Right forelimb (tissue), 1 donor: ENCODE measurements around the gene NQO1.
"Not testable (repeated sequence)": the region's sequence is repeated elsewhere in the genome, so short reads cannot be mapped to it uniquely, and the experiment has no call there.

Source experiments
- DNase-seq: peaks from one replicate; pipeline ENCODE4 v3.0.0-alpha.2; 2018

The NQO1 gene

DNA sequence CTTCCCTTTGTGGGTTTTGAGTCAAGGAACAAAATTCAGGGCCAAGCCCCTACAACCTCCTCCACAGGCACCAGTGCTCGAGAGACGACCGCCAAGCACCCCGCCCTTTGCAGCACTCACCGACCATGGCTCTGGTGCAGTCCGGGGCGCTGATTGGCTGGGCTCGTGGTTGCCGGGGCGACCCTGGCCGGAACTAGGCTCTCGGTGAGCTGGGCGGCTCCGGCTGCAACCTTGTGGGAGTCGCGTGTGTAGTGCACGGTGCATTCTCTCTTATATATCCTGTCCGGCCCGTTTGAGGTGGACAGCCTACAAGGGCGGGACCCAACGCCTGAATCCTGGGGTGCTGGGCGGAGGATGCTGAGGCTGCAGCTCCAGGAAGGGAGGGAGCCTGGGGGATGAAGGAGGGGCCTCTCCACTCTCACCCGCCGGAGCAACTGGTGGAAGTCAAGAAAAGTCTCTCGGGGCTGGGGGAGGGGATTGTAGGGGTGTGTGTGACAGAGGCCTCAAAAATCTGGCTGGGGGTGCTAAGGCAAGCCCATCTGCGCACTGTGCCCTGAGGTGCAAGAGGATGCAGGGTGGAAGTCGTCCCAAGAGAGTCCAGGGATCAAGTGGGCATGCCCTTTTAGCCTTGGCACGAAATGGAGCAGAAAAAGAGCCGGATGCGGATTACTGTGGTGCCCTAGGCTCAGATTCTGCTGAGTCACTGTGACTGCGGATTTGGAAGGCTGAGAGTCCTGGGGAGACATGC, at the start of gene NQO1:
TSS of gene NQO1 (minus strand) at position 248 of the 748 bp plus-strand sequence. CDS start at position 127, 121 bp downstream.
- peak; percentile 90 for DNase-seq

DNA sequence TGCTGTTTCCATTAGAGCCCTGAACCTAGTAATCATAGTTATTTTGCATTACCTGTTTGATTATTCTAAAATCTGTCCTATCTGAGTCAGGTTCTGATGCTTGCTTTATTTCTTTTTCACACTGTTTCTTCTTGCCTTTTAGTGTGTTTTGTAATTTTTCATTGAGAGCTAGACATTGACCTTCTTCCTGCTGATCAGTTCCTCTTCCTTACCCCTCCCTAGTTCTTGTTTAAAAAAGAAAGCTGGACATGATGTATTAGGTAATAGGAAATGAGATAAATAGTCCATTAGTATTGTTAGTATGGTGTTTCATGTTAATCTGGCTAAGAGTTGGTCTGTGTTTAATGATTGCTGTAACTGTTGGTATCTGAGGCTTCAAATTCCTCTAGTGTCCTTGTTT, 49.2 kb upstream of the NQO1 start:
- DNase-seq: no peak

DNA sequence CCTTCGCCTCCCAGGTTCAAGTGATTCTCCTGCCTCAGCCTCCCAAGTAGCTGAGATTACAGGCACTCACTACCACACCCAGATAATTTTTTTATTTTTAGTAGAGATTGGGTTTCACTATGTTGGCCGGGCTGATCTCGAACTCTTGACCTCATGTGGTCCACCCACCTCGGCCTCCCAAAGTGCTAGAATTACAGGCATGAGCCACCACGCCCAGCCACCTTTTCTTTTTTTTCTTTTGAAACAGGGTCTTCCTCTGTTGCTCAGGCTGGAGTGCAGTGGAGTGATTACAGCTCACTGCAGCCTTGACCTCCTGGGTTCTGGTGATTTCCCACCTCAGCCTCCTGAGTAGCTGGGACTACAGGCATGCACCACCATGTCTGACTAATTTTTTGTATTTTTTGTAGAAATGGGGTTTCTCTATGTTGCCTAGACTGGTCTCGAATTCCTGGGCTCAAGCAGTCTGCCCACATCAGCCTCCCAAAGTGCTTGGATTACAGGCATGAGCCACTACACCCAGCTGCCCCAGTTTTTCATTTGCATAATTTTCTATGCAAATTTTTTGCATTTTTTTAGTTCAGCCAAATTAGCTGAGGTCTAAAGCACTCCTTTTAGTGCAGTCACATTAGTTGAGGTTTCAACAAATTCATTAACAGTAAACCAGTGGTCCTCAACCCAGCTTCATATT, 47.0 kb upstream of the NQO1 start:
- DNase-seq: no peak

DNA sequence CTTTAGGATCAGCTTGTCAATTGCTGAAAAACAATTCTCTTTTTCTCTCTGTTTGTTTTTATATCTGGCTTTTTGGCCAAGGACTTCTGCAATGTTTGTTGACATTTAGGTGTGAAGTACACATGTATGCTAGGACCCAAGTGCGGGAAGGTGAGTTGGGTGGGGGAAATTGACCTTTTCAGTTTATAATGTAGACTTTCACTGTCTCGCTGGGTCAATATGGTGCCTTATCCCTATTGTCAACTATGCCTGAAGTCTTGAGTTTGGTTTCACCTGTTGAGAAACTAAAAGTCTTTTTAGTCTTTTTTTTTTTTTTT, 45.2 kb upstream of the NQO1 start:
- no peak for DNase-seq

DNA sequence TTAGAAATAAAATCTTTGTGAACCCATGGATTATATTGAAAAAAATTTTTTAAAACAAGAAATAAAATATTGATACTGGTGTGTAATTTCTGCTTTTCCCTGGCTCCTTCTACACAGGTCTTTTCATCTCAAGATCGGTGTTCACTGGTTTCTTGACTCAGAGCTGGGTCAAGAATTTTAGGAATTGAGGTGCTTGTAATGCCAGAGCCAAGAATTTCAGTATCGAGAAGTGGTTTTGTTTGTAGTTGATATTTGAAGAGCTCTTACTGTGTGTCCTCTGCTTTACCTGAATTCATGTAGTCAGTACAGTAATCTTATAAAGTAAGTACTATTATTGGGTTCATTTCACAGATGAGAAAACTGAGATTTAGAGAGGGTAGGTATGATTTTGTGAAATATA, 43.0 kb upstream of the NQO1 start:
- DNase-seq: no peak

DNA sequence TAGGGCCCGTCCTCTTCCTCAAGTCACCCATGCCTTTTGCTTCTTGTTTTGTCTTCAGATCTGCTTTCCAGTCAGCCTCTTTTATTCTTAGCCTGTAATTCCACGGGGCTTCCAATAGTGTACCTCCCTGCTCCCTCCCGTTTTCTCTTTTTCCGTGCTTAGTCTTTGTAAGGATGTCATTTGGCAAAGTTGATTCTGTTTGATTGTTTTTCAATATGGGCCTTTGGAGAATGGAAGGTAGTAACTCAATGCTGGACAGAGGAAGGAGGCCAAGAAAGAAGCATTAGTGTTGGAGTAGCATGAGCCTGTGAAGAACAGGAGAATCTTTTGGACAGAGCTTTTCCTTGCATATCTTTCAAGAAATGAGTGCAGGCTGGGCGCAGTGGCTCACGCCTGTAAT, 42.3 kb upstream of the NQO1 start:
- no peak for DNase-seq

DNA sequence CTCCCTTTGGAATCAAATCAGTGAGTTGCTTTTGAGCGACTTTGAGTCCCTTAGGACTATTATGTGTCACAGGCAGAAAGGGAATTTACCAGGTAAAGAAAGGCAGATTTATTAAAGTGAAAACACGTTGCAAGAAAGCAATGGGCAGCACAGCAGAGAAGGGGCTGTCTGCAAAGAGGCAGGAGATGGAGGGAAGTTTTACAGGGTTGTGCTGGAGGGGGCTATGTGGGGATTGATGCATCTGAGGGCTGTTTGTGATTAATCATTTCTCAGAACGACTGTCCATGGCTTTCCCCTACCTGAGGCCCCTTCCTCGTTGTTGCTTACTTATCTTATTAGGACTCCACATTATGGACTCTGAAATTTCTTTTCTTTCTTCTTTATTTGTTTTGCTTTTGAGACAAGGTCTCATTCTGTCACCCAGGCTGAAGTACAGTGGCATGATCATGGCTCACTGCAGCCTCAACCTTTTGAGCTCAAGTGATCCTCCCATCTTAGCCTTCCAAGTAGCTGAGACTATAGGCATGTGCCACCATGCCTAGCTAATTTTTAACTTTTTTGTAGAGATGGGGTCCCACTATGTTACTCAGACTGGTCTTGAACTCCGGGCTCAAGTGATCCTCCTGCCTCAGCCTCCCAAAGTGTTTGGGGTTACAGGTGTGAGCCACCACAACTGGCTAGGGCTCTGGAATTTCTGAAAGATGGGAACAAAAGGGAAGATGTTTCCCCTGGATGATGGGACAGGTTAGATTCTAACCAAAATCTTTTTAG, 41.3 kb upstream of the NQO1 start:
- DNase-seq: no peak

DNA sequence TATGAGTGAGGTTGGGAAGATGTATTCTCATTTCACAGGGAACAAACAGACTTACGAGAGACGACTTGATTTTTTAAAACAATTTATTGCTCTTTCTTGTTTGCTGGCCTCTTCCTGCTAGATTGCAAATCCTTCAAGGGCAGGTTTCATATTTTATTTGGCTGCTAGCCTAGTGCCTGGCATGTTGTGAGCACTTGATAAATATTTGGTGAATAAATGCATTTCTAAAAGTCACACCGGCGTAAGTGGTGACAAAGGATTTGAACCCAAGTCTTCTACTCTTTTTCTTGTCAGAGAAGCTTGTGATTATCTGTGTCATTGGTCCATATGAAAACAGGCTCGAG, 37.2 kb upstream of the NQO1 start:
- DNase-seq: no peak

DNA sequence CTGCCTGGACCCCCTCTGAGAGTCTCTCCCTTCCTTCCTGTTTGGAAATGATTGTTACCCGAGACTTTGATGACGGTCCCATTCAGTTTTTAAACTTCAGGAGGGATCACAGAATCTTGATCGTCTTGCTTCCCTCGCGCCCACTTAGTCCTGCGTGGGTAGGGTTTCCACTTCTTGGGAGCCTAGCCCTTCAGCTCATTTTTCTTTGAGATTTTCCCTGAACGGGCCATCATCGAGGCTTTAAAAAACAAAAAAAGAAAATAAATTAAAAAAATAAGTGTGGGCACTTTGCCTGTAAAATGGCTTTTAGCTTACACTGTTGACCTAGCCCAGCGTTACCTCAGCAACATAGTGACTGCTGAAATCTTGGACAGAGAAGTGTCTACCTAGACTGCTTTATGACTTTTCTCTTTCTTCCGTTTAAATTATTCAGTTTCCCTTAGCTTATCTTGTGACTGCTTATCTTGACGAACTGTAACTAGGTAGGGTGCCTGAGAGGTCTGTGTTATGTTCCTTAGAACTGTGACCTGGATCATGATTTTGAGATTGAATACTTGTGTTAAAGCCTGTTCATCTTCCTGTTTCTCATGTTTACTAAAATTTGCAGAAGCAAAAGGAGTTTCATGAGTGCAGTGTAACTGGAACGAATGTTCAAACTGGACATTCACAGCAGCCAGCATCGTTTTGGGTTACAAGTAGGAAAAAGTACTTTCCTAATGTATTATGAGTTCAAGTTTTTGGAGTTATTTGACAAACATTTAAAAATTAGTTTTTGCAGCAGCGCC, 36.6 kb upstream of the NQO1 start:
- no peak for DNase-seq

DNA sequence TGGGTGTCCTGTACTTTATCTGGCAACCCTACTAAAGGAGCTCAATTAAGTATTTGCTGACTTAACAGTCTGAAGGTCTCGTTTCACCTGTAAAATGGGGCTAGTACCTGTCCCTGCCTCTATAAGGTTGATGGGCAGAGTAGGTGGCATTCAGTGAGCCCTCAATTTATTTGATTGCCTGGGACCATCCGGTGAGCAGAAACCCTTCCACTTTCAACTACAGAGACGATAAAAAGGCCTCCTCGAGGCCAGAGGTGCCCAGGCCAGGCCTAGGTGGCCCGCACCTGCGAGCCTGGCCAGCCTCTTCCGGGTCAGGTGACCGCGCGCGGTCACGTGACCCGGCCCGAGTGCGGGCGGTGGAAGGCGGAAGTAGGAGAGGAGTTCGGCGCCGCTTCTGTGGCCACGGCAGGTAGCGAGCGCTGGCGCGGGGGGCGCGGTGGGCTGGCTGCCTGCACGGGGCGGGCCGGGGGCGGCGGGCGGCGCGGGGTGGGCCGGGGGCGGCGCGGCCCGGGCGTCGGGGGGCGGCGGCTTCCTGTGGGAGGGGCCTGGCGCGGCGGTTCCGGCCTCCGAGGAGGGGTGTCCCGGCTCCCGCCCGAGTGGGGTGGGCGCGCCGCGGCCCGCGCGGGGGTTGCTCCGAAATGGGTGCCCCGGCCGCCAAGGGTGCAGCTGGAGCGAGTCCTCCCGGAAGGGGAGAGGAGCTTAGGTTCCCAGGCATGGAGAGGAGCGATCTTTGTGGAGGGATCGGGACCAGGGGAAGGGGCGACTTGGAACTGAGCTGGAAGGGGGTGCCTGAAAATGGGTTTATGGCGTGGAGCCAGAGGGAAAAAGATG, 35.8 kb upstream of the NQO1 start, which contains the start of gene WWP2:
TSS of gene WWP2 (plus strand) at position 350 of the 831 bp plus-strand sequence. CDS start 24,679 bp downstream, outside the sequence.
- peak; percentile 88 for DNase-seq

DNA sequence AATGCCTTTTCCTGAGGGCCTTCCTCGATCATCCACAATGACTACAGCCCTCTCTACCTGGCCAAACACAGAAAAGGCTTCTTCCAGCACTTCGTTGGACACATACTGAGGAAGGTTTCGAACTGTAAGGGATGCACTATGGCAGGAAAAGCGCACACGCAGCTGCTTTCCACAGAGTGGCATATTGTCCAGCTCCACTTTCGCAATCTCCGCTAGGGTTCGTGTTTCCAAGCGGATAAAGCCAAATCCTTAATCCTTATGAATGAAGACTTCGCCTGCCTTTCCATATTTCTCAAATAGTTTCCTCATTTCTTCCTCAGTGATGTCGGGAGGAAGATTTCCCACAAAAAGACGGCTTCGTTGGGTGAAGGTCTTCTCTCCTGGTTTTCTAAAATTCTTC, 31.0 kb upstream of the NQO1 start:
- not testable (repeated sequence) for DNase-seq

DNA sequence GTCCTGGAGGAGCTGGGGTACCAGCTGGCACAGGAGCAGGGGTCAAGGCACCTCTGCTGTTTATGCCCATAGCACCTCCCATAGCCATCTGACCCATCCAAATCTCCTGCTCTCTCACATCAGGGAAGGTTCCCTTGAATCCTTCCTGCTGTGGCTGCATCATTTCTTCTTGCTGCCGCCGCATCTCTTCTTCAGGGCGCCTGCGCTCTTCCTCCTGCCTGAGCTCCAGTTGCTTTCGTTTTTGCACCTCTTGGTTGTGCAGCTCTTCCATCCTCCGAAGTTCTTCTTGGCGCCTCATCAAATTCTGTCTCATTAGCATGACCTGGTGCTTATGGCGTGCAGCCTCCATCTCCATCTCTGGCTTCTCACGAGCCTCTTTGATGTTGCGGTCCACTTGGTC, 30.3 kb upstream of the NQO1 start:
- no peak for DNase-seq

DNA sequence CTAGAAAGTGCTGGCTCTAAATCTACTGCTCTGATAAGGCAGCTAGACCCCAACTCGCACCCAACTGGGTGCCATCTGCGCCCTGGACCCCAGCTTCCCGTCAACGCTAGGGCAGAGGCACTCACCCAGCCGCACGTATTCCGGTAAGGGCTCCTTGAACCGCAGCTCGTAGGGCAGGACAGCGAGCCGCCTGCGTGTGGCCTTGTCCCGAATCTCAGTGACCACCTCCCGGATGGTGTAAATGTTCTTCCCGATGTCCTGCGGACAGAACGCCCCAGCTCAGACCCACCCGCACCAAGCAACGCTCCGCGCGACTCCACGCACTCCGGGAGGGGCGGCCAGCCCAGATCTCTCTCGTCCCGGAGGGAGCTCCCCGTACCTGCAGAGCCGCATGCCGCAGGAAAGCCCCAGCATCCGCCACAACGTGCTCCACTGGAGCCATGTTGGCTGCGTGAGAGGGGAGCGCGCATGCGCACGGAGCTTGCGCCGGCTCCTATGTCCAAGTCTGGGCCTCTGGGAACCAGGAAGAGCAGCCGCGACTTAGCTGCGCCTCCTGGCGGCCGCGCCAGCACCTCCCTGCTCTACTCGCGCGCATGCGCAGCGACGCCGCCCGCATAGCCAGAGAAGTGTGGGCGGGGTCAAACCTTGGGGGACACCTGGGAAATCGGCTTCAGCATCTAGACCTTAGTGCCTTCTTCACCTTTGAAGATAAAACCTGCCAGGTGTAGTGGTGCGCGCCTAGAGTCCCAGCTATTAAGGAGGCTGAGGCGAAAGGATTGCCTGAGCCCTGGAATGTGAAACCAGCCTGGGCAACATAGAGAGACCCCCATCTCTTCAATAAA, 28.3 kb upstream of the NQO1 start, which contains the start of gene NOB1:
TSS of gene NOB1 (minus strand) at position 458 of the 842 bp plus-strand sequence. CDS start at position 442, 16 bp downstream.
- peak; percentile 97 for DNase-seq

DNA sequence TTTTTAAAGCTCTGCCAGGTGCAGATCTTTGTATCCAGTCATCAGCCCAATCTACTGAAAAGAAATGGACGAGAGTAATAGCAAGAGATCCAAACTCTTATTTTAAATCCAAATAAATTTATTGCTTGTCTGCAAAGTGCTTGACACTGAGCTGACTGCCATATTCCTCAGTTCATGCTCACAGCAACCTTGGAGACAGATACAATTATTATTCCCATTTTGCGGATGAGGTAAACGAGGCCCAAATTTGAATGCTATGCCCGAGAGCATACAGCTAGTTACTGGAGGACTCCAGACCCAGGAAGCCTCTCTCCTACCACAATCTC, 27.7 kb upstream of the NQO1 start:
- no peak for DNase-seq

DNA sequence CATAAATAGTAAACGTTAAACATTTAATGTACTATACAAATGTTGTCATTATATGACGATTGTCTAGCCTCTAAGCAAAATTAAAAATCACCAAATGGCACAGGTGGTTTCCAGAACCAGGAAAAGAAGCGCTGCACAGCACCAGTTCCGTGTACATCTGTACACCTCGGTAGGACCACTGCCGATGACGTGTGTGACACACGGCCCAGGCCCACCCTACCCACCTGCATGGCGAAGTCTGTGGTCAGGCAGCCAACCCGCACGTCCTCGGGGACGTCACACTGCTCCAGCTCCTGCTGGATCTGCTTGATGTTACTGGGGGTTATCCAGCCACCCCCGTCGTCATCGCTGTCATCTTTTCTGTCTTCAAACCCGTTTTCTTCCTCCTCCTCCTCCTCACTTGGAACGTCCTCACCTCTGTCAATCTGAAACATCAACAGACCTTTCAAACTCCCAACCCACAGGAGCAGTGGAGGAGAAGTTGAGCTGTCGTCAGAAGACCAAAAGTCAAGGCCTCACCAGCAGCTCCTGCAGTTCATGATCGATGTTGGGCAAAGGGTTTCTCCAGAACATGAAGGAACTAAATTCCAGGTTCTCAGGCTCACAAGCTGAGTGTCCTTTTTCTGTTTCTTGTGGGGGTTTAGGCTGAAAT, 22.5 kb upstream of the NQO1 start:
- no peak for DNase-seq

DNA sequence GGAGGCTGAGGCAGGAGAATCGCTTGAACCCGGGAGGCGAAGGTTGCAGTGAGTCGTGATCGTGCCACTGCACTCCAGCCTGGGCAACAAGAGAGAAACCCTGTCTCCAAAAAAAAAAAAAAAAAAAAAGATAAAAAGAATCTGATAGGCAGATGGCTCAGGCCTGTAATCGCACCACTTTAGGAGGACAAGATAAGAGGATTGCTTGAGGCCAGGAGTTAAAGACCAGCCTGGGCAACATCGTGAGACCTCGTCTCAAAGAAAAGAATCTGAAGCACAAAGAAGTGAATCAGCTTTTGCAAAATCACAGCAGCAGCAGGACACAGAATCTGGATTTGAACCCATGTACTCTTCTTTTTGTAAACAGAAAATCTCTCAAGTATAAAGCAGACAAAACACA, 20.8 kb upstream of the NQO1 start:
- DNase-seq: no peak

DNA sequence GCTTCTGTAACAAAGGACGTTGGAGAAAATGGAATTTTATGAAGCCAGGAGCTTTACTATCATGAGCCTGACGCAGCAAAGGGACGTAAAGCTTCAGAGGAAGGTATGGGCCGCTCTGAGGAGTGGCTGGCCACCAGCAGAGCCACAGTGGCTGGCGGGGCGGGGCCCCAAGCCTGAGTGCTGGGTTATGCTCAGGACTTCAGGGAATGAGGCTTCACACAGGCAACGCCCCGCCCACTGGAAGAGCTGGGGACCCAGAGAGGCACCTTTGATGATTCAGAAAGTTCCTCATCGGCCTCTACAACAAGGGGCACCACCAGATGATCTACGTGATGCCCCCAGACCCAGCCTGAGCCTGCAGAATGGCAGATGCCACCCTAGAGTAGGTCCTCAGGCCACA, 19.6 kb upstream of the NQO1 start:
- no peak for DNase-seq

DNA sequence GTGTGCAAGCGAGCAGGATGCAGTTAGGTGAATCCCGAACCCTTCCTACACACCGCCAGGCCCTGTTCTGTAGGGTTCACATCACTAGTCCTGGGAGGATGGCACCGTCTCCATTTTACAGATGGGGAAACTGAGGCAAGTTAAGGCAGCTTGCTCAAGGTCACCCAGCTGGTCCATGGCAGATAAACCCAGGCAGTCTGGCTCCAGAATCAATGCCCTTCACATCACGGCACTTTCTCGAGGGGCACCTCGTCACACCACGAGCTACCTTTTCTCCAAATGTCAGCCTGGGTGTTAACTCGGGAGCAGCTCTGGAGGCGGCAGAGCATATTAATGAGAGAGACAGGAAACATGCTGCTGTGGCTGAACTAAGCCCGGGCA, 18.9 kb upstream of the NQO1 start:
- DNase-seq: no peak

DNA sequence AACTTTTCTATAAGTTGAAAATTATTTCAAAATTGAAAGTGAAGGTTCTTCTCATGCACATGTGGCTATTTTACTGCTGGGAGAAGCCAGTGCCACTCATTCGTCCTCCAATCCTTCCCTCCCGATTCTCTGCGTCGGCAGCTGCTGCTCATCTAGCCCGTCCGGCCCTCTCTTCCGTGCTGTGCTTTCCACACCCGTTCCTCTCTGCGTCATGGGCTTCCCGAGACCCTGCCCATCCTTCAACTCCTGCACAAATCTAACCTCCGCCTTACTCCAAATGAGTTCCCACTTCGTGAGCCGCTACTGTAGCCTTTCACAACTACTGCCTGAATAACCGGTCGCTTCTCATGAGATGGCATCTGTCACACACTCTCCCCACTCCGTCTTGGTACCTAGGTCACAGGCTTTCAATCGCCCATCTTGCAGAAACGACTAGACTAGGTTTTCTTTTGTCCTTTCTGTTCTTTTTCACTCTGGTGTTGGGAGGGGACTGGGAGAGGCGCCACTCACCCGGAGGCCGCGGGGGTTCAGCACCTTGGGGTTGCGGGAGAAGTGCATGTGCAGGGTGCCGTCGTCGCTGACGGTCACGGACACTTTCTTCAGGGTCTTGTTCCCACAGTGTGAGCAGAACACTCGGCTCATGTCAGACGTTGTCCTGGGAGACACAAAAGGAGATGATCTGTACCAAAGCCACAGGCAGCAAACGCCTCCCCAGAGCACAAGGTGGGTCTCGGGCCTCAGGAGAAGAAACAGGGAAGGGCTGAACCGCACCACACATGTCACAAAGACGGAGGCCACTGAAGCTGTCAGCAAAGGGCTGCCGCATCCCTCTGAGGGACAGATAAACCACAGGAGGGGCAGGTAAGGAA, 18.2 kb upstream of the NQO1 start:
- DNase-seq: no peak
